ENCODE data around the gene GPR160. TPM values are rescaled to one million over a fixed set of nuclear protein-coding genes. Genes with fewer than 3 reads are reported as not detected.

Gene GPR160
- total RNA-seq, 1 donor from 2014 or later = 65.5 TPM

GRCh38 chr3:170002231-170002630 lies 35.6 kb upstream of the GPR160 start:
- intact Hi-C loops (cut with micrococcal nuclease) = no loop called here
- H3K27me3 Mint-ChIP-seq = no peaks in the 10 kb centered on the region
- H3K4me1 Mint-ChIP-seq = peaks cover 69% of the 10 kb centered on the region
- TF ChIP-seq, protein P1, sequence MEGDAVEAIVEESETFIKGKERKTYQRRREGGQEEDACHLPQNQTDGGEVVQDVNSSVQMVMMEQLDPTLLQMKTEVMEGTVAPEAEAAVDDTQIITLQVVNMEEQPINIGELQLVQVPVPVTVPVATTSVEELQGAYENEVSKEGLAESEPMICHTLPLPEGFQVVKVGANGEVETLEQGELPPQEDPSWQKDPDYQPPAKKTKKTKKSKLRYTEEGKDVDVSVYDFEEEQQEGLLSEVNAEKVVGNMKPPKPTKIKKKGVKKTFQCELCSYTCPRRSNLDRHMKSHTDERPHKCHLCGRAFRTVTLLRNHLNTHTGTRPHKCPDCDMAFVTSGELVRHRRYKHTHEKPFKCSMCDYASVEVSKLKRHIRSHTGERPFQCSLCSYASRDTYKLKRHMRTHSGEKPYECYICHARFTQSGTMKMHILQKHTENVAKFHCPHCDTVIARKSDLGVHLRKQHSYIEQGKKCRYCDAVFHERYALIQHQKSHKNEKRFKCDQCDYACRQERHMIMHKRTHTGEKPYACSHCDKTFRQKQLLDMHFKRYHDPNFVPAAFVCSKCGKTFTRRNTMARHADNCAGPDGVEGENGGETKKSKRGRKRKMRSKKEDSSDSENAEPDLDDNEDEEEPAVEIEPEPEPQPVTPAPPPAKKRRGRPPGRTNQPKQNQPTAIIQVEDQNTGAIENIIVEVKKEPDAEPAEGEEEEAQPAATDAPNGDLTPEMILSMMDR (IDR thresholded peaks at IDR 0.05) = no peak
- DNase-seq = no peak
- H3K27ac Mint-ChIP-seq = peak overlapping the region; percentile 43
- no peak for ATAC-seq (ENCODE audit: low read depth)
- peaks cover 15% of the 10 kb centered on the region for H3K36me3 Mint-ChIP-seq (ENCODE audit: low read depth)
- ChIA-PET CTCF (interaction anchor here (3.3 kb wide), 1 partner anchor 19 kb away, joined by 8 read pairs; no protein-coding TSS in a partner anchor), POLR2A (interaction anchor here (0.8 kb wide), 1 partner anchor 39 kb away, joined by 3 read pairs; no protein-coding TSS in a partner anchor)
- H3K4me3 Mint-ChIP-seq = peak overlapping the region; percentile 6
- peaks cover 2% of the 10 kb centered on the region for H3K9me3 Mint-ChIP-seq

- H3K4me3 Mint-ChIP-seq = peak overlapping the region; percentile 11
- peaks cover 2% of the 10 kb centered on the region for H3K9me3 Mint-ChIP-seq
- no peaks in the 10 kb centered on the region for H3K27me3 Mint-ChIP-seq
- intact Hi-C loops (cut with micrococcal nuclease) = no loop called here
- ChIA-PET POLR2A (interaction anchor here (0.6 kb wide), 1 partner anchor 38 kb away, joined by 3 read pairs; no protein-coding TSS in a partner anchor), CTCF (interaction anchor here (3.3 kb wide), 1 partner anchor 18 kb away, joined by 8 read pairs; no protein-coding TSS in a partner anchor)
- peaks cover 71% of the 10 kb centered on the region for H3K4me1 Mint-ChIP-seq
- ATAC-seq (ENCODE audit: low read depth) (no peak), DNase-seq (no peak)
- H3K27ac Mint-ChIP-seq = peak overlapping the region; percentile 59
- peaks cover 11% of the 10 kb centered on the region for H3K36me3 Mint-ChIP-seq (ENCODE audit: low read depth)
- TF ChIP-seq, protein P1 (IDR thresholded peaks at IDR 0.05) = no peak
These were observed 34.9 kb upstream of the GPR160 start for GRCh38 chr3:170002879-170003278.

DNA sequence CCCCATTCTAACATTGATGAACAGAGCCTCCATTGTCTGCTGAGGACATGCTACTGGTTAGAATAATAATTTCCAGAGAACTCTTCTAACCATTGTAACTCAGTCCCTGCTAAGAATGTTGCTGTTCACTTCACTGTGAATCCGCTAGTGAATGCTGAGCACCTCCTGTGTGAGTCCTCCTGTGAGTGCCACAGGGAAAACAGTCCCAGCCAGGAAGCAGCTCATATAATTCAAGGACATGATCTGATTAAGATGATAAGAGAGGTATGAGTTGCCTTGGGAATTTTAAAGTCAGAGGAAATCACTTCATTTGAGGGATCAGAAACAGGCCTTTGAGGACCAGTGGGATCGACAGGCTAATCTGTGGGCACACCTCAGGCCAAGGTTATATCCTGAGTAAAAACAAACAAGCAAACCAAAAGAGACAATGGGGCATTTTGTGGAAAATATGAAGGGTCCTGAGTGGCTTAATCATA lies 33.9 kb upstream of the GPR160 start:
- ChIA-PET CTCF (interaction anchor here (3.3 kb wide), 1 partner anchor 17 kb away, joined by 8 read pairs; no protein-coding TSS in a partner anchor), POLR2A (interaction anchor here (0.6 kb wide), 1 partner anchor 232 kb away, joined by 3 read pairs; no protein-coding TSS in a partner anchor)
- ATAC-seq (ENCODE audit: low read depth) = no peak
- H3K27me3 Mint-ChIP-seq = no peaks in the 10 kb centered on the region
- peaks cover 2% of the 10 kb centered on the region for H3K9me3 Mint-ChIP-seq
- H3K4me1 Mint-ChIP-seq = peaks cover 66% of the 10 kb centered on the region
- TF ChIP-seq, protein P1 (IDR thresholded peaks at IDR 0.05) = no peak
- H3K27ac Mint-ChIP-seq = peak overlapping the region; percentile 55
- no peak for DNase-seq
- H3K4me3 Mint-ChIP-seq = no peak overlapping the region
- peaks cover 6% of the 10 kb centered on the region for H3K36me3 Mint-ChIP-seq (ENCODE audit: low read depth)
- intact Hi-C loops (cut with micrococcal nuclease) = no loop called here

DNA sequence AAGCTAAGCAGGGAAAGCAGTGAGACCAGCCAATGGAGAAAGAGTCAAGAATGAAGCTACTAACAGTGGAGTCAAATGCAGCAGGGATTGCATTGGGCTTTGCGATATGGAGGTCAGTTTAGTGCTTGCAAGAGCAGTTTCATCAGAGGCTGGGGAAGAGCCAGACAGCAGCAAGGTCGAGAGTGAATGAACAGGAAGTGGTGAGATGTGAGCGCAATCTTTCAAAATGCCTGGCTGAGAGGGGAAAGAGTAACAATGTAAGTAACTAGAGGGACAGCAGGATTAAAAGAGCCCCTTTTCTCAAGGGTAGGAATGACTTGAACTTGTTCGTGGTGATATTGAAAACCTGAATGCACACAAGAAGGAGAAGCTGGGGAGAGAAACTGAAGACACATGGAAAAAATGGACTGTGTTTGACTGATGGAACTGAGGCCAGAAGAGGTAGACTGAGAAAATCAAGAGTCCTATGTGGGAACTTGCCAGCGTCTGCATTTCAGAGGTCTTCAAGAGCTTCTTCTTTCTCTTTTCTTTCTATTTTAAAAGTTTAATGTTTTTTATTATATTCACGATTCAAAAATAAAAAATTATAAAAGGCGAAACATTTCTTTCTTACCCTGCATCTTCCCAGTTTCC lies 30.6 kb upstream of the GPR160 start:
- intact Hi-C loops (cut with micrococcal nuclease) = no loop called here
- H3K4me3 Mint-ChIP-seq = peak overlapping the region; percentile 0
- H3K27me3 Mint-ChIP-seq = no peaks in the 10 kb centered on the region
- TF ChIP-seq, protein P1 (IDR thresholded peaks at IDR 0.05) = no peak
- DNase-seq = no peak
- H3K9me3 Mint-ChIP-seq = no peaks in the 10 kb centered on the region
- H3K4me1 Mint-ChIP-seq = peaks cover 50% of the 10 kb centered on the region
- no peaks in the 10 kb centered on the region for H3K36me3 Mint-ChIP-seq (ENCODE audit: low read depth)
- peak; percentile 77 for ATAC-seq (ENCODE audit: low read depth)
- ChIA-PET POLR2A (interaction anchor here (0.8 to 1.4 kb wide), 3 partner anchors 10 to 863 kb away, joined by 3 read pairs; partner anchors contain the start of gene RPL22L1), CTCF (interaction anchor here (0.6 to 1.2 kb wide), 2 partner anchors 13 to 201 kb away, joined by 3 to 4 read pairs; no protein-coding TSS in a partner anchor)
- H3K27ac Mint-ChIP-seq = peak overlapping the region; percentile 53

DNA sequence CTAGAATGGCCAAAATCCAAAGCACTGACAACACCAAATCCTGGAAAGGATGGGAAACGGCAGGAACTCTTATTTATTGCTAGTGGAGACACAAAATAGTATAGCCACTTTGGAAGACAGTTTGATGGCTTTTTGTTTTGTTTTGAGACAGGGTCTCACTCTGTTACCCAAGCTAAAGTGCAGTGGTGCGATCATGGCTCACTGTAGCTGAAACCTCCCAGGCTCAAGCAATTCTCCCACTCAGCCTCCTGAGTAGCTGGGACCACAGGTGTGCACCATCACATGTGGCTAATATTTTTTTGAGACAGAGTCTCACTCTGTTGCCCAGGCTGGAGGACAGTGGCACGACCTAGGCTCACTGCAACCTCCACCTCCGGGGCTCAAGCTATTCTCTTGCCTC lies 27.3 kb upstream of the GPR160 start:
- Mint-ChIP-seq H3K4me3 (no peak overlapping the region), H3K36me3 (ENCODE audit: low read depth) (no peaks in the 10 kb centered on the region)
- POLR2A ChIA-PET = no interaction called here

More for the DNA sequence above, 27.3 kb upstream of the GPR160 start:
- Mint-ChIP-seq H3K9me3 (no peaks in the 10 kb centered on the region), H3K27me3 (no peaks in the 10 kb centered on the region), H3K4me1 (peaks cover 25% of the 10 kb centered on the region), H3K27ac (no peak overlapping the region)
- ATAC-seq (ENCODE audit: low read depth) = no peak
- intact Hi-C loops (cut with micrococcal nuclease) = no loop called here
- TF ChIP-seq, protein P1 (IDR thresholded peaks at IDR 0.05) = no peak
- no peak for DNase-seq
- CTCF ChIA-PET = no interaction called here
